HG02852 (cell line): ENCODE results near the gene DCP1A.
"Not testable (repeated sequence)": the region's sequence is repeated elsewhere in the genome, so short reads cannot be mapped to it uniquely, and the experiment has no call there.

Experiments used
- ATAC-seq: cut with Tn5 transposase; IDR thresholded peaks from one replicate; pipeline ENCODE4 v1.9.1; 2021; ENCODE audit warnings: mild to moderate bottlenecking, moderate library complexity; ENCODE audit not compliant: unreplicated experiment

Gene DCP1A

GRCh38 chr3:53347261-53348064, at the start of gene DCP1A:
TSS of gene DCP1A (minus strand) at chr3:53347543. CDS start at chr3:53347517, 26 bp downstream.
- peak; percentile 94 for ATAC-seq

- peak; percentile 56 for ATAC-seq
These were observed 37.4 kb upstream of the DCP1A start for GRCh38 chr3:53384465-53385423.

- ATAC-seq: no peak
These were observed 34.8 kb upstream of the DCP1A start for GRCh38 chr3:53382106-53382505.

GRCh38 chr3:53380306-53380705, 33.0 kb upstream of the DCP1A start:
- no peak for ATAC-seq

GRCh38 chr3:53379898-53380297, 32.6 kb upstream of the DCP1A start:
- no peak for ATAC-seq

- no peak for ATAC-seq
These were observed 30.5 kb upstream of the DCP1A start for GRCh38 chr3:53377794-53378193.

GRCh38 chr3:53376679-53377078, 29.3 kb upstream of the DCP1A start:
- no peak for ATAC-seq

DNA sequence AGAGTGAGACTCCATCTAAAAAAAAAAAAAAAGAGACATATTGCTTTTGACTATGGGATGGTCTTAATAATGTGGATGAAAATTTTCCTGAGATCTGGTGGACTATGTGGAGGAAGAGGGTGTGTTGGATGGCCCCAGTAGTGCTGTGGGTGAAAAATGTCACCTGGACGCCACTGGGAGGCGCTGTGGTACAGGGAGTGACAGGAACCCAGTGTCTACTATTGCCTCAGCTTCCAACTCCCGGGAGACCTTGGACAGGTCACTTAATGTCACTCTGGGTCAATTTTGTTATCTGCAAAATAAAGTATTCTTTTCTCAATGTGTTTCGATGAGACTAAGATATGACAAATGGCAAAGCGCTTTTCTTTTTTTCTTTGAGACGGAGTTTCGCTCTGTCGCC, 27.7 kb upstream of the DCP1A start:
- ATAC-seq: peak; percentile 52

DNA sequence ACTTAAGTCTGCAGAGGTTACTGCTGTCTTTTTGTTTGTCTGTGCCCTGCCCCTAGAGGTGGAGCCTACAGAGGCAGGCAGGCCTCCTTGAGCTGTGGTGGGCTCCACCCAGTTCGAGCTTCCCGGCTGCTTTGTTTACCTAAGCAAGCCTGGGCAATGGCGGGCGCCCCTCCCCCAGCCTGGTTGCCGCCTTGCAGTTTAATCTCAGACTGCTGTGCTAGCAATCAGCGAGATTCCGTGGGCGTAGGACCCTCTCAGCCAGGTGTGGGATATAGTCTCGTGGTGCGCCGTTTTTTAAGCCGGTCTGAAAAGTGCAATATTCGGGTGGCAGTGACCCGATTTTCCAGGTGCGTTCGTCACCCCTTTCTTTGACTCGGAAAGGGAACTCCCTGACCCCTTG, 23.4 kb upstream of the DCP1A start:
- ATAC-seq: not testable (repeated sequence)

- ATAC-seq: no peak
These were observed 14.5 kb upstream of the DCP1A start for GRCh38 chr3:53361852-53362251.

DNA sequence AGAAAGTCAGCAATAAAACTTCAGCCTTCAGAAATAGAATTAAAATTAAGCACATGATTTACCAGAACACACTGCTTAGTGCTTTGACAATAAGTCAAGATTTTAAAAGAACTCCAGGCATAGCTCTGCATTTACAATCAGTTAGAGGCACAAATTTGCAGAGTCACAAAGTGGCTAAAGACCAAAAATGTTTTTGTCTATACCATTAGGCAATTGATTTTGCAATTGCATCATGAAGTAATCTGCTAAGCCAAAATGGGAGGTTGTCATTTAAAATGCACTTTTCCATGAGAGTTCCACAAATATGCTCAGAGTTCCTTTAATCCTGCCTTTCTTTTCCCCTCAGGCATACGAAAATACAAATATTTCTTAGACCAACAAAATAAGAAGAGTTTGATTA, 10.1 kb upstream of the DCP1A start:
- ATAC-seq: no peak

DNA sequence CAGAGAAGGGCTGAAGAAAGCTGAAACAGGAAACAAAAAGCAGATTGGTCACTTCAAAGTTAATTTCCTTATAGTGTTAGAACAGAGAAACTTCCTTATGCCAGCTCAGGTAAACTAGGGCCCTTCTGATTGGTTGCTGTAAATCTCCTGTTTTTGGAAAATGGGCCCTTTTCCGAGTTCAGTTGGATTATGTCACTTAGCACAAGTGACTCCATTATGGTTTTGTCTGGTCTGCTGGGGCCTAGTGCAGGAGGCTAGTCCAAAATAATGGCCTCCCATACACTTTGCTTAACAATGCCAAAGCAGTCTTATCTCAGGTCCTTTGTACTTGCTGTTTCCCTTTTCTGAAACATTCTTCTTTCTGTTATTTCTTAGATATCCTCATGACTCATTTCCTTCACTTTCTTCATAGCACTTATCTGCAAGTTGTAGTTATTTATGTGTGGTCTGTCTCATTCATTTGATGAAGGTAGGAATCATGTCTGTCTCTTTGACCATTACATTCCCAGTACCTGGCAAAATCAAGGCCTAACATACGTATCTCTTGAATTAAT, 7.7 kb upstream of the DCP1A start:
- no peak for ATAC-seq

DNA sequence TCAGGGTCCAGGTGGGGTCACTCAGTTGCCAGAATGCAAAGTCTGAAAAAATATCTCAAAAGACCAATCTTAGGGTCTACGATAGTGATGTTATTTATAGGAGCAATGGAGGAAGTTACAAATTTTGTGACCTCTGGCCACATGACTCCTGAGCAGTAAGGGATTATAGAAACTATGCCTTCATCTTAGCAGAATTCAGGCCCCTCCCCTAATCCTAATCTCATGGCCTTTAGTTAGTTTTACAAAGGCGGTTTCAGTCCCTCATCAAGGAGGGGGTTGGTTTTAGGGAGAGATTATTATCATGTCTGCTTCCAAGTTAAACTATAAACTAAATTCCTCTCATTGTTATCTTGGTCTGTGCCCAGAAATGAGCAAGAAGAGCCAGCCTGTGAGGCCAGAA, 5.9 kb upstream of the DCP1A start:
- ATAC-seq: no peak

DNA sequence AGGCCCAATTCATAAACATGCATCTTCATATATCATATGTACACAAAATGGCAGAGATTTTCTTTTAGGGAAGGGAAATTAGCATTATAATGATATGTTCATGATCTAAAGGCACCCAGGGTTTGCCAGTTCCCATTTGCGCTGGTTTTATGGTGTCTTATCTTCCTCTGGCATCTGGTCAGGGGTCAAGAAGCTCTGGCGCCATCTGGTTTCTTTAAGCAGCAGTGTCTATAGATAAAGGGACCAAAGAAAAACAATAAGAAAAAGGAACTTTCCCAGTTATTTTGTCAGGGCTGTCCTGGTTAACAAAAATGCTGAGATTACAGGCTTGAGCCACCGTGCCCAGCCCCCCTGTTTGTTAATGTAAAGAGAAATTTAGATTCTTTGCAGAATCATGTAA, 3.3 kb upstream of the DCP1A start:
- ATAC-seq: no peak

DNA sequence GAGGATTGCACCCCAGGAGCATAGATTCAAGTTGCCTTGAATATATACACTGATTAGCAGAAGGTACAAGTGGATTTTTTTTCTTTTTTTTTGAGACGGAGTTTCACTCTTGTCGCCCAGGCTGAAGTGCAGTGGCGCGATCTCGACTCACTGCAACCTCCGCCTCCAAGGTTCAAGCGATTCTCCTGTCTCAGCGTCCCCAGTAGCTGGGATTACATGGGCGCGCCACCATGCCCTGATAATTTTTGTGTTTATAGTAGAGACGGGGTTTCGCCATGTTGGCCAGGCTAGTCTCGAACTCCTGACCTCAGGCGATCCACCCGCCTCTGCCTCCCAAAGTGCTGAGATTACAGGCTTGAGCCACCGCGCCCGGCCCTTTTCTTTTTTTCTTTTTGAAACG, 775 bp upstream of the DCP1A start:
- ATAC-seq: not testable (repeated sequence)

- no peak for ATAC-seq
These were observed 452 bp downstream of the DCP1A start for GRCh38 chr3:53346922-53347260.

GRCh38 chr3:53346514-53346913, 829 bp downstream of the DCP1A start:
- no peak for ATAC-seq

DNA sequence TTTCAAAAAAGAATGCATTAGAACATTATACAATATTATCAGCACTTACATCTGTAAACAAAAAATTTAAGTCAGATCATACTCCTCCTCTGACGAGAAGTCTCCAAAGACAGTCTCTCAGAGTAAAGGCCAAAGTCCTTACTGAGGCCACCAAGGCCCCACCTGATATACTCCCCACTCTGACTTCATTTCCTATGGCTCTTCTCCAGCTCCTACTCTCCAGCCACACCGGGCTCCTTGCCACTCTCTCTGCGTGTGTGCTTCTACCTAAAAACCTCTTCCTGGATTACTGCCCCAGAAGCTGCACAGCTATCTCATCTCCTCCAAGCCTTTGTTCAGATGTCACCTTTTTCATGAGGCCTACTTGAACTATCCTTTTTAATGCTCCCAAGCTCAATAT, 5.0 kb downstream of the DCP1A start:
- no peak for ATAC-seq

DNA sequence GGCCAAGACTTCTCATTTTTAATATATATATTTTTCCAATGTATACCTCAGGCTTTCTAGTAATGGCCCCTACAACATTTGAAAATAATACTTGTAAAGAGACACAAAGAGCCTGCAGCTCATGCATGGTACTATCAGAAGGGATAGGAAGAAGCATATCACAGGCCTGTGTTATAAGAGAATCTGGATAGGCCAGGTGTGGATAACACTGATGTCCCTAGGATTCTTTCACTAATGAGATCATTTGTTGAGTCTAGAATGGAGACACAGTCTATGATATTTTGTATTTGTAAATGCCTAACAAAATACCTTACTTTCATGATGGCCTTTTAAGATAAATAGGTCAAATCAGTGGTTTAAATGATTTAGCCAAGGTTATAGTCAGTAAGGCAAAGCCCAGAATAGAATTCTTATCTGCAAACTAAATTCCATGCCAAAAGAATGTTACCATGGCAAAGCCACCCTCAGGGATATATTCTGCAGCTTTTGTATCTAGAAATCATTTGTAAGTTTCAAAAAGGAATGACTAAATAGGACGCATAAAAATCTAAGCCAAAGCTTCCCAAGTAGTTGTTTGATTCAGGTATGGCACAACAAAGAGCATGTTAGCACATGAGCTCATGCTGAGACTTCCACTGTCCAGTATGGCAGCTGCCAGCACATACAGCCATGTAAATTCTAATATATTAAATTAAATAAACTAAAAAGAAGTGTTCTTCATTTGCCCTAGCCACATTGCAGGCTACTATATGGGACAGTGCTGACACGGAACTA, 10.0 kb downstream of the DCP1A start:
- no peak for ATAC-seq

GRCh38 chr3:53334742-53335141, 12.6 kb downstream of the DCP1A start:
- ATAC-seq: no peak

DNA sequence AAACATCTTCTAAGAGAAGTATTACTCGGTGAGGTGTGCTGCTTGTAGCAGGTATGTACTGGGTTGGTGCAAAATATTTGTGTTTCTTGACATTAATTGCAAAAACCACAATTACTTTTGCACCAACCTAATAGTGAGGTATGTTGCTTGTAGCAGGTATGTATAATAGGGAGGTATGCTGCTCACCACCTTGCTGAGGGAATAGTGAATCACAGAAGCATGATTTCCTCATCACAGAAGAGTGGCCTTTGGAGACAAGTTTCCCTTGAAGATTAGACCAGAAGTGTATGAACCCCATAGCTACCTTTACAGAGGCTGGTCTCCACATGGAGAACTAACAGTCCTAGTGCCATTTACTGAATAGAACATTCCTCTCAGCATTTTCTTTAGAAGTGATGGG, 15.5 kb downstream of the DCP1A start:
- no peak for ATAC-seq
